Spleen (tissue), 7 donors: Measurements from ENCODE around the gene WDR4.

Experiments used
- POLR2AphosphoS5 ChIP-seq, 3 donors: sonication (generic); formaldehyde crosslinking; IDR thresholded peaks; one replicate each; pipeline ENCODE4 v1.5.1; 2017; ENCODE audit warnings: antibody characterized with exemption in 3 of 3
- TF ChIP-seq, protein P1 (sequence below), 11 experiments: fragments of 200-600 bp in 7 of 11; fragments of 450-650 bp in 4 of 11; sonication (generic) in 4 of 11; IDR thresholded peaks in 8 of 11; conservative IDR thresholded peaks in 3 of 11; 1 replicate in 7 of 11; 2 replicates in 4 of 11; pipeline versions ENCODE4 v1.4.0 to v1.8.0; 2016 to 2021; ENCODE audit warnings: antibody characterized with exemption in 11 of 11, inconsistent platforms in 4 of 11, mild to moderate bottlenecking in 1 of 11
- donor health status: DM: no; HTN: no; CAD: no; lungs with moderate emphysema.
- donor health status: DM: no; HTN: no; CAD: no.
- donor health status: DM: no; HTN: no; CAD: no.

DNA sequence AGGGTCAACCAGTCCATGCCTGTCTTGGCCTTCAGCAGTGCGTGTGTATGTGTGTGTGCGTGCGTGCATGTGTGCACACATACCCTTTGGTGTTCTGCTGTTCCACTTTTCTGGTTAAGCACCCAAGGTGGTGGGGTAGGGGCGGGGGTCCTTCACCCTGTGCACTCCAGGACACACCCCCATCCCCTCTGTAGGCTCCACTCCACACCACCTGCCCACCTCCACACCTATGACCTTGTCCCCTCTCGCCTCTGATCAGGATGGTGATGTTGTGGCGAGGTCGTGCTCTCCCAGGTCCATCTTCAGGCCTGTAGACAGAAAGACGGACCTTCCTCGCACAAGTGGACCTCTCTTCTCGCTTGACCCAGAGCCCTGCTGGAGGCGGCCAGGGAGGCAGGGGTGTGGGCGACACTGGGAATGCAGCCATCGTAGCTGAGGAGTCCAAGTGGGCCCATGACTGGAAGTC lies 44.6 kb downstream of the WDR4 start:
- TF ChIP-seq, protein P1, sequence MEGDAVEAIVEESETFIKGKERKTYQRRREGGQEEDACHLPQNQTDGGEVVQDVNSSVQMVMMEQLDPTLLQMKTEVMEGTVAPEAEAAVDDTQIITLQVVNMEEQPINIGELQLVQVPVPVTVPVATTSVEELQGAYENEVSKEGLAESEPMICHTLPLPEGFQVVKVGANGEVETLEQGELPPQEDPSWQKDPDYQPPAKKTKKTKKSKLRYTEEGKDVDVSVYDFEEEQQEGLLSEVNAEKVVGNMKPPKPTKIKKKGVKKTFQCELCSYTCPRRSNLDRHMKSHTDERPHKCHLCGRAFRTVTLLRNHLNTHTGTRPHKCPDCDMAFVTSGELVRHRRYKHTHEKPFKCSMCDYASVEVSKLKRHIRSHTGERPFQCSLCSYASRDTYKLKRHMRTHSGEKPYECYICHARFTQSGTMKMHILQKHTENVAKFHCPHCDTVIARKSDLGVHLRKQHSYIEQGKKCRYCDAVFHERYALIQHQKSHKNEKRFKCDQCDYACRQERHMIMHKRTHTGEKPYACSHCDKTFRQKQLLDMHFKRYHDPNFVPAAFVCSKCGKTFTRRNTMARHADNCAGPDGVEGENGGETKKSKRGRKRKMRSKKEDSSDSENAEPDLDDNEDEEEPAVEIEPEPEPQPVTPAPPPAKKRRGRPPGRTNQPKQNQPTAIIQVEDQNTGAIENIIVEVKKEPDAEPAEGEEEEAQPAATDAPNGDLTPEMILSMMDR (IDR thresholded peaks at IDR 0.05 in 8 of 11, conservative IDR thresholded peaks at IDR 0.05 in 3 of 11): no peak
- TF ChIP-seq POLR2AphosphoS5 (IDR thresholded peaks at IDR 0.05): peak in 2 of 3 donors; percentile 8 to 14
